DMS 273 (cell line): Measurements from ENCODE around the gene CD86.

Source experiments
- DNase-seq: peaks from one replicate; lab custom pipeline; 2025; ENCODE audit not compliant: unreplicated experiment; lab: John Stamatoyannopoulos, UW

CD86 gene

DNA sequence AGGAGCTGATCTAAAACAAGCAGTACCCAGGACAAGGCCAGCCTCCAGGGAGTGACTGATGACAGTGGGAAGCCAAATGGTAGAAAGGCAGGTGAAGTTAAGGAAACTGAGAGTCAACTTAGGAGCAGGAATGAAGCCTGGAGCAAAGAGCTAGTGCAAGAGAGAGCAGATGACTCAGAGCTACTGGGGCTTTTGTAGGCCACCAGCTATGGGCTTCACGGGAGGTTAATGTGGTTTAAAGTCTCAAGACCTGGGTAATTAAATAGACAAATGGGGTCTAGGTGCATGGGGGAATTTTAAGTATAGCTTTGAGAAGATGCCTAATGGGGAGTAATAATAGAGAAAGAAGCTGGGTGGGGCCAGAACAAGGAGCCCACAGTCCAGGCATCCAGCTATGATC, 3.1 kb downstream of the CD86 start:
- DNase-seq = no peak

DNA sequence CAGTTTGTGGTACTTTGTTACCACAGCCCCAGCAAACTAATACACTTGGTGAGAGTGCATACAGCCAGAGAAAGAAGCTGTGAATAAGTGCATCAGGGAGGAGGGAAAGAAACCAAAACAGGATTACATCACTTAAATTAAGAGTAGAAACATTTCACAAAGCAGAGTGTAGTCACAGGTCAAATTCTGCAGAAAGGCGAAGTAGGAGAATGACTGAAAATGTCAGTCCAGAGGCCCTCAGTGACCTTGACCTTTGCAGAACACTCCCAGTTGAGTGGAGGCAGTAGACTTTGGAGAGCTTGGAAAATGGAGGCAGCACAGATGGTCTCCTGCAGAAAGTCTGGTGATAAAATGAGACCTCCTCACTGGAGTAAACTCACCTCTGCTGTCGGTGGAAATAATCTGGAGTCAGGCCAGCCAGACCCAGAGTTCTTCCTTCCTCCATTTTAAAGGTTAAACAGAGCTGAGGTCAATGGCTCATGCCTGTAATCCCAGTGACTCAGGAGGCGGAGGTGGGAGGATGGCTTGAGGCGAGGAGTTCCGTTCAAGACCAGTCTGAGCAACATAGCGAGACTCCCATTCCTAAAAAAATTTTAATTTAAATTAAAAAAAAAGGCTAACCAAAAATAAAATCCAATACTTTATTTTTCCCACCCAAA, 5.0 kb downstream of the CD86 start:
- DNase-seq = no peak

DNA sequence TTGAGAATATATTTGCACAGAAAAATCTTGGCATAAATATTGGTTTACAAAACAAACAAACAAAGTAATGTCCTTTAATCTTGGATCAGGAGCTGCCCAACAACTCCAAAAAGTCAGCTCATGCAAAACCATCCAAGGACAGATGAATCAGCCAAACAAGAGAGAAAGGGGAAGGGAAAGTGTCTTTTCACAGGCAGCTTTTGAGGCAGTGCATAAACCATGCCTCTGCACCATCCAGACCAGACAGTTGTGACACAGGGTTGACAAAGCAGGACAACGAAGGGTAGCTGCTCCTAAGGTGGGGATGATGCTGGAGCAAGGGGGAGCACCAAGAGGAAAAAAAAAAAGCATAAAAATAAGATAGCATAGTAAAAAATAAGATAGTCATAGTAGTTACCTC, 8.7 kb downstream of the CD86 start:
- no peak for DNase-seq

DNA sequence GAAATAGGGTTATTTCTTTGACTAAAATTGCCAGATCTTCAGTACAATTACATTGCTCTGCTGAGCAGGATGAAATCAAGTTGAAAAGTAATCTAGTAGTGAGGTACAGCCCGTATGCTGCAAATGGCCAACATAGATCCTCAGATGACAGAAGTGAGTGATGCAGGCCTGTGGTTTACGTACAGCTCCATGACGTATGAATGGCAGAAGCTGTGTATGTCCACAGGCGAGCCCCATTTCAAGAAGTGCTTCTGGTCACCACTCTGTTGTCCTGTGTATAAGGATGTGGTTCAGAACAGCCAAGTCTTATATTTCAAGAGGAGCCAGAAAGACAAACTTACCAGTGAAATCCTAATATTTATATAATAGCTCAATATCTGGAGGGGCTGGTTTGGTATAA, 9.2 kb downstream of the CD86 start:
- DNase-seq = no peak

DNA sequence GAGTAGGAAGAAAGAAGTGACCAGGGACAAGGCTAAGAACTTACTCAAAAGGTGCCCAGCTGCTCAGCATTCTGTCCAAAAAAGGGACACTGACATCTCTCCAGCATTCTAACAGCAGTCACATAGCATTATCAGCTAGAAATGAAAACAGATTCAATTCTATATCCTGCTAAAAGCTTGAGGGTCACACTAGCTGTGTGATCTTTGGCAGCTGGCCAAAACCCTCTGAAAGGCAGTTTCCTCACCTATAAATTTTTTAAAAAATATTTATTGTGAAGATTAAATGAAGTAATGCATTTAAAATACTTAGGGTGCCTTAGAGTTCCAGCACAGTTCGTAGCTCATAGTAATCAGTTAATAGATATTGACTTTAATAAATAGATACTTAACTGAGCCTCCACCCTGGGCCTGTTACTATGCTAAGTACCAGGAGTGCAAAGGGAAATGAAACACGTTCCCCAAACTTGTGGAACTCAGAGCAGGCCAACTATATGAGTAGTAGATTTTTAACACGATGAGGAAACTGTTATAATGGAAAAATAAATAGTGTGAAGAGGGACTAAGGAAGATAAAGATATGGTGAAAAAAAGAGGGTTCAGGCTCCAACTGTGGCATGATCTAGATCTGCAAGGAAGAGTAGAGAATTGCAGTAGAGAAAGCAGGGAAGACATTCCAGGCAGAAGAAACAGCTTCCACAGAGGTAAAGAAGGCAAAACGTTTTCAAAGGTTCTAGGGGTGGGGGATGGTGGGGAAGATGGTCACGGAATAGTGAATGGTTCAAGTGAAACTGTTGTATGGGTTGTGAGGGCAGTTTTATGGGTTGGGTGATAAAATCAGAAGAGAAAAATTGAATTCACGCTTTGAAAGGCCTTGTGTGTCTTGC, 11.4 kb downstream of the CD86 start:
- peak; percentile 24 for DNase-seq

DNA sequence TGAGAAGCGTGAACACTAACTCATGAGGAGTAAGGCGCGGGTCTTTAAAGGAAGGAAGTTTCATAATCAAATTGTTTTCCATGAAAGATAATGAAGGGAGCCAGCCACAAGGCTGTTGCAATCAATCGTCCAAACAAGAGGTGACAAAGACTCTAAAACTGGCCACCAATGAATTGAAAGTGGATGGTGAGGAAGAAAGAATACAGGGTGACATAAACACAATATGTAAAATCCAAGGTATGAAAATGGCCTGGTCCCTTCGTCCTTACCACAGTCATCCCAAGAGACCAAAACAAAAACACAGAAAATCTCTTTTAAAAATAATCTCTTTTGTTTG, 12.0 kb downstream of the CD86 start:
- no peak for DNase-seq

DNA sequence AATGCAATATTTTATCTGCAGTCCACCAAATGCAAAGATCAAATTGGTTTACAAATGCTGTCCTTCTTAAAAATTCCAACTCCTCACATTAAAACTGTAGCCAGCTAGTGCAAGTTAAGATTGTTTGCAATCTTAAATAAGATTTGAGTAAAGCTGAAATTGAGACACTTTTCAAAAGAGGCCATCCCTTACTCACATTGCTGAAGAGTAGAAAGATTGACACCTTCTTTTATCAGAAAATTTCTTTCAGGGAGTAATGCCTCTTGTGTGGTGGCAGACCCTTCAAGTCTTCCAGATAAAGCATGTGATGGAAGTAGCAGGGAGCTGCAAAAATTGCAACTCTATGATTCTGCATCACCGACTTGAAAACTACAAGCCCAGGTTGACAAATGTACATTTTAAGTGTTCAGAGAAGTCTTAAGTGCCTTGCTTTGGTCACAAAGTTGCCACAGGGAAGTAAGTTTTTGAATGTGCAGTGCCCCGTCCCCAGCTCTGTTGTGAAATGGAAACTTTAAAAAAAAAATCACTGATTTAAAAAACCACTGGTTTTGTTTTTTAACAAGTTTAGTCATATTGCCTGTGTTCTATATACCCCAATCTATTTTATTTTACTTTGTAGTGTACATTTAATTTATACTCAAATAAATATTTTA, 12.6 kb downstream of the CD86 start:
- DNase-seq = no peak

DNA sequence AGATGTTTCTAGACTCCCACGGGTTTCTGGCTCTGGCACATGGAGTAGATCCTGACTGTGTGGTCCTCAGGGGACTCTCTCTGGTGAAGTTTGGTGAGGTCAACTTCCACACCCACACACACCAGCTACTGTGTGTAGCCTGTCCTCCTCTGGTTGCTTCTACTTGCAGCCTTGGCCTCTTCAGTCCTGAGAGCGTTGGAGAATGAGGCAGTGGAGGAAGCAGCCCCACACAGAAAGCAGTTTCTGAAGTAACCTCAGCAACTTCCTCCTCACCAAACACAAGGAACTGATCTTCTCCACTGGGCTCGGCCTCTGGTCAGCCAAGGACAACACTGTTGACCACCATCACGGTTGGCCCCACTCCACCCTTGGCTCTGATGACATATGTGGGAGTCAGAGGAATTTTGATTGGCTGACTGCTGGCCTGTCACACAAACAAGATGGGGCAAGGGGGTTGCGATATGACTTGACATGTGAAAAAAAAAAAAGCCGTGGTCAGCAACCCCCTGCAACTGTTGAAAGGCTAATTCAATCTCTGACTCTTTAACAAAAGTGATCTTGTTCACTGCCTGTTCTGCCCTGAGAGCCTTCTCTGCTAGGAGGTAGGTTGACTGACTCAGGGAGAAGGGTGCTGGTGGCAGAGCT, 19.6 kb downstream of the CD86 start:
- DNase-seq = no peak

DNA sequence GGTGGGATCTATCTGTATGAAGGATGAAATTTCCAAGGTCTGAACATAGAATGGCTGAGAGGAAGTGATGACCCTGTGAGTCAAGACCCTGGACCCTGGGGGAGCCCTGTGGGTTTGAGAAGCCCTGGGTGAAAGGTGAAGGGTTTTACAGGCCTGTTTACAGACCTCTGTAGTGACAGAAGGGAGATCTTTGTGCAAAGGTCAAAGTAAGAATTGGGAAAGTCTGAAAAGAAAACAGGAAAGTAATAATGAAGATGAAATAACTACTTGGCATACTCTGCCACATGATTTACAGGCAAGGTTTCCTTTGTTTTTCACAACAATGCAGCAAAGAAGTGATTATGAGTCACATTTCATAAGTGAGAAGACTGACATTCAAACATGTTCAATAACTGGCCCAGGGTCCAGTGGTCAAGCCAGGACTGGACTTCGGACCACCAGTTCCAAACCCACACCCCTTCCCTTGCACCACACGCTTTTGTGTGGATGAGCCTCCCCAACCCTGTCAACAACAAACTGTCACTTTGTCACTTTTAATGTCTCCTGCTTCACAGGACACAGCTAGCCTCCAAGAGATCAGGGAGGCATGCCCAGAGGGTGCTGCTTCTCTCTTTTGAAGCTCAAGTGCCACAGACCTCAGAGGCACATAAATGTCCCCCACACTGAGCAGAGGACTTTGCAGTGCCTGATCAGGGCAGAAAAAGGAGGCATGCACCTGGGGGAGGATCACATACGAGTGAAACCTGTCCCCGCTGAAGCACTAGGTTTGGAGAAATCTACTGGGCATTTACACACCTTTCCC, 21.5 kb downstream of the CD86 start:
- DNase-seq = no peak

DNA sequence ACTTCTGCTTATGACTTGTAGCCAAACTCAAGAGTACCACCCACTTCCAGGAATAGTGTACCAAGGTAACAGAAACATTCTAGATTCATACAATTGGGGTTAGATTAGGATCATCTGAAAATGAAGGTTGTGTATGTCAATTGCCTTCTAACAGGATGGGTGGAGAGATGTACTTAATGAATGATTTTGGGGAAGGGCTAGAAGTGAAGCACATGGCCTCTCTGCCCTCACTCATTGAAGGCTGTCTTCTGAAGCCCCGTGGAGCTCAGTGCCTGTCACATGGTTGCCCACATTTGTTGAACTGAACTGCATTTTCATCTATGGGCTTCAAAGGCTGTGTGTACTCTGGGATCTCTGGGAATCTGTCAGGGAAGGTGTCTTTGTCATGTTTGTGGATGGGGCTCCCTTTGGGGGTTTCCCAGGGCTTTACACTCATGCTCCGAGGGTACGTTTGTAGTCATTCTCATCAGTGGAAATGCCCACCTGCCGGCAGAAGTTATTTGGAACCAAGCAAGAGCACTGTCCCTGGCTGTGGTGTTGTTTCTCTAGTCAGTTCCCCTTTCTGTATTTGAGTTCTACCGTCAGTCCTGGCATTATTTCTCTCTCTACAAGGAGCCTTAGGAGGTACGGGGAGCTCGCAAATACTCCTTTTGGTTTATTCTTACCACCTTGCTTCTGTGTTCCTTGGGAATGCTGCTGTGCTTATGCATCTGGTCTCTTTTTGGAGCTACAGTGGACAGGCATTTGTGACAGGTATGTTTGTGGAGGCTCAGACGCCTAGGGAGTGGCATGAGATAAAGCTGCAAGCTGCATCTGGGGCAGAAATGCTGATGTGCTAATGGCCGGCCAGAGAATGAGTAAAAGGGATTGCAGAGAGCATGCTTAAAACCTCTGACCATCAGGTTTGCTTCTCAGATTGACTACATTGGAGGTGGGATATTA, 22.4 kb downstream of the CD86 start:
- no peak for DNase-seq

DNA sequence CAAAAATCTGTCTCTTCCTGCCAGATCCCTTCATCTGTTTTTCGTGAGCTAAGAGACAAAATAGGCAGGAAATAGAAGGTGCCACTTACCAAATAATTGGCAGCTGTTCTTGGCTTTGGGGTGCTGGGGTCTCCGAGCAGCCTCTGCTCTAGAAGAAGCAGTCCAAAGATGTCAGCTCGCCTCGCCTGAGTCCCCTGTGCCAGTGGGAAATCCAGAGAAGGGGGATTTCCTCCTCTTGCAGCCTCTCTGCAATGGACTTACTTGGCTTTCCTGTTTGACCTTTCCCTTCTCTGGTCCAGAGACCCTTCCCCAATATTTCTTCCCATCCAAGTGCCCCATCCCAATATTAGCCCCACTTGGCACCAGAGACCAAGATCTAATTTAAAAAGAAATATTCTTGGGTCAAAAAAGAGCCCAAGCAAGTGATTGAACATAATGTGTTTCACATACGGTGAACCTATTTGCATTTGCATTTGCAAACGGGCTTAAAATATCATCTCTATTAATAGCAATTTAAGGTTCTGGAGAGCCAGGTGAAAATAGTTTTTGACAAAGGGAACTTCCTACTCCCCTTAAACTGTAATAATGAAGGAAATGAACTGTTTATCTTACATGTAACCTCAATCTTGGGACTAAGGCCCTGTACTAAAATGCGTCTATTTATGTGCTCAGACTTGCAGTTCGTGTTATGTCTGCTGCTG, 23.2 kb downstream of the CD86 start:
- no peak for DNase-seq

DNA sequence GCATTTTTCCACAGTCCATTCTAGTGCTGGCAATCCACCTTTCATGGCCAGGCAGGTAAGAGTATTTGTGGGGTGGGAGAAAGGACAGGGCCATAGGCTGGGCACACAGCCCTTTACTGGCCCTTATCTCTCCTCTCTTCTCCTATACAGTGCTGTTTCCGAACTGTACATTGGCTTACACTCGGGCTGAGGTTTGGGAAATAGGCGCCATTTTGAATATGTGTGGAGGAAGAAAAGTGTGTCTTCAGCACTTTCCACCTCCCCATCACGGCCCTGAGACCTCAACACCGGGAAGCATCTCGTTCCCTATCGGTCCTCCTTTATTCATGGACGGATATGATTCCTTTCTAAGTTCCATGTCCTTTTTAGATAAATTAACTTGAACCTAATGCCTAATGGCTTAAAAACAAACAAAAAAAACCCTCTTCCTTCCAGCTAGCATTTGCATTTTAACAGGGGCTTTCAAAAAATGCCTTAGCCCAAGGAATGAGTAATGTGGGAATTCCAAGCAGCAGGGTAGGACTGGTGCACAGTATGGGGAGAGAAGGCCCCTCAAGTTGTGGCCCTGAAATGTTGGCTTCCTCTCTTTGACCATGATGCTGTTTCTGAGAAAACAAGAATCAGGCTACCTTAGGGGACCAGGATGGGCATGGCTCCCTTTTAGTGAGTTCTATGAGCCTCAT, 24.5 kb downstream of the CD86 start:
- no peak for DNase-seq

DNA sequence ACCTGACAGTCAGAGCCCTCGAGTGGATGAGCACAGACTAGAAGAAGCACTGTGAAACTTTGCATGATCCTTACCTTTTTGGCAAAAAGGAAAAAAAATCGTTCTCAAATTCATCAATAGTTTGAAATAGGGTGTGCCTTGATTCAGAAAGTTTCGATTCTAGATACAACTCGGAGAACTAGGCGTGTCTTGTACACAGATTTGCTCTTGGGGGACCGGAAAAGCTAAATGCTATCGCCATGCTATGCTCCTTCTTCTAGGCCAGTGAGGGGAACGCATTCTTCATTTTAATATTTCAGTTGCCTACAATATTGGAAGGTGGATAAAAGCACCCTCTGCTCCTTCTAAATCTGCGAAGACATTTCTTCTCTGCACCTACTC, 25.0 kb downstream of the CD86 start:
- no peak for DNase-seq

DNA sequence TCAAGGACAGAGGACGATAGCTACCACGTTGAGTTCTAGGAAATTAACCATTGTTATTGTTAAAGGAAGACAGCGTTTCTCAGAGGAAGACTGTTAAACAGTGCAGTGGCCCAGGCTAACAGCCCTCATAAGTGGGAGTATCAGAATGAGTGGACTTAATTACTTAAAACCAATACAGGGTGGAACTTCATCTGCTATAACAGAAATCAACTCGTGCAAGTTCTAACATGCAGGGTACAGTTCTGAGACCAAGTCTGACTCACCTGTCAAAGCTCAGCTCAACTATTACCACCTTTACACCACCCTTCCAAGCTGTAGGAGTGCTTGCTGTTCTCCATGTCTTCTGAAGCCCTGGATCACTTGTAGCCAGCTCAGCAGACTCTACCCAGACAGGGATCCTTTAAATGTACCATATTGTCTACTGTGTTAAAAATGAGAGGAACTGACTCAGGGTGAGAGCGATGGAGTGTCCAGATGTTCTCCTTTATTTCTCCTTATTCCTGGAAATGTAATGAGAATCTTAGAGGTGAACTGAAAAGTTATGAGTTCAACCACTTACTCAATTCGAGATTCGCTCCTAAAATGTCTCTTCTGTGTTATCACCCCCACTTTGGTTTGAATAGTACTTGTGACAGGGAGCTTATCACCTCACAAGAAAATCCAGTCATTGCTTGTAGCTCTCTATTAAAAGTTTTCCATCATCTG, 26.5 kb downstream of the CD86 start:
- DNase-seq = no peak

DNA sequence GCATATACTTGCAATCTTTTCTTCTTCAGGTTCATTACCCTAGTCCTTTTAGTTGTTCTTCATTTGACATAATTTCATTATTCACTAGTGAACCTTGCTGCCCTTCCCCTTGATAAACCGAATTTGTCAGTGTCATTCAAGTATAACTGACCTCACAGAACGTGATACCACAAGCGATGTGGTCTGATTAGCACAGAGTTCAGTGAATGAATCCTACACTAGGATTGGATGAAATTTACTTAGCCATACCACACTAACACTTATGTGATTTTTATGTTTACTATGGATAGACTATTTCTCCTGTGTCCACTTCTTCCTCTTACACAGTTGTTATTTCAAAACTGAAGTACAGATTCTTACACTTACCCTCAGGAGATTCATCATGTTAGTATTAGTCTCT, 27.2 kb downstream of the CD86 start:
- DNase-seq = no peak

DNA sequence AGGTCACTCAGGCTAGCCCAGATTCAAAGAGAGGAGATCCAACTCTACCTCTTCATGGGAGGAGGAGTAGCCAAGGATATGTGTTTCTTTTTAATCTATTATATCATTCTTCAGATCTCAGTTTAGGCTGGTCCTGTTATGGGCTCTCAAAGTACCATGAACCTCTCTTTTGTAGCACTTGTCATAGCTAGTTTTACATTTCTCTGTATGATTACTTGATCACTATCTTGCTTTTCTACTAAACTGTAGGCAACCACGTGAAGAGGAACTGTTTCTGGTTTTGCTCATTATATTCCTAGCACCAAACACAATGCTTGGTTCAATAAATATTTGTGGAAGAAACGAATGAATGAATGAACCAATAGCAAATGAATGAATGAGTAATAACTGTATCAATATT, 29.6 kb downstream of the CD86 start:
- DNase-seq = no peak

DNA sequence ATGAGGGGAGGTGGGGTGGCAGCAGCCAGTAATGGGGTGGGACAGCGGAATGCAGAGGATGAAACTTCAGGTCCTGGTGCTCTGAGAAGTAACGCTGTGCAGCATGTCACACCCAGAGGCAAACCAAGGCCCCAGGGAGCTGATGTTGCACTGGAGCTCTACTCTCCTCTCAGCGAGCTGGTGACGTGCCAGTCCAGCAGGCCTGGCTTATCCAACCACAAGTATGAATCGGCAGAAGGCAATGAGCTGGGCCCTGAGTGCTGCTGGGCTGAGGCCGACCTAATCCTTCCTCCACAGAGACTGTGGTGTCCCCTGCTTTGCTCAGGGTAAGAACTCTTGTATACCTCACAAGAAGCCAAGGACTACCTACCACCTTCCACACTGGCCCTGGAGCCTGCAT, 30.5 kb downstream of the CD86 start:
- no peak for DNase-seq

DNA sequence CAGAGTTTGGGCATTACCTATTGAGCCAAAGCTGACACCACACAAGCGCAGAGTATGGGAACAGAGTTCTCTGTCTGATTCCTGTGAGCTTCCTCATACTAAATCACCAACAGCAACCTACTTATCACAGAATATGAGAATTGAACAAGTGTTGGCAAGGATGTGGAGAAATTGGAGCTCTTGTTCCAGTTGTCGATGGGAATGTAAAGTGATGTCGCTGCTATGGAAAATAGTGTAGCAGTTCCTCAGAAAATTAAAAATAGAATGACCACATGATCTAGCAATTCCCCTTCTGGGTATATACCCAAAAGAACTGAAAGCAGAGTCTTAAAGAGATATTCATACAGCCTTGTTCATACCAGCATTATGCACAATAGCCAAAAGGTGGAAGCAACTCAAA, 33.4 kb downstream of the CD86 start:
- no peak for DNase-seq
